GF-D8 (cell line): ENCODE results near the gene PIANP.

Experiments used
- DNase-seq: peaks from one replicate; lab custom pipeline; 2025; lab: John Stamatoyannopoulos, UW

The PIANP gene

DNA sequence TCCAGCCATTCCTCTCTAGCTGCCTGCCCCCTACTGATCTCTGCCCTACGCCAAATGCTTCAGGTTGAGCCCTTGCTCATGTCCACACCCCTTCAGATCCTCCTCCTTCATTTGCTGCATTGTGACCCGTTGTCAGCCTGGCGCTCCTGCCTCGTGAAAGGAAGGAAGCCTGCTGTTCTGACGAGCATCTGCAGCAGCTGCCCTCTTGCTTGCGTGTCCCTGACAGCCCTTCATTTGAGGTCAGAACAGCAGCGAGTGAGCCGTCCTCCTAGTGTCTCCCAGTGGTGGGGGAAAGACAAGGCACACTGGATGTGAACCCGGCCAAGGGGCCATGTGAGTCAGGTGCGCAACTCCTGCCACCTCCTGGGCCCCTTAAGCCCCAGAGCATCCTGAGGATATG is 3.0 kb upstream of the PIANP start:
- no peak for DNase-seq

DNA sequence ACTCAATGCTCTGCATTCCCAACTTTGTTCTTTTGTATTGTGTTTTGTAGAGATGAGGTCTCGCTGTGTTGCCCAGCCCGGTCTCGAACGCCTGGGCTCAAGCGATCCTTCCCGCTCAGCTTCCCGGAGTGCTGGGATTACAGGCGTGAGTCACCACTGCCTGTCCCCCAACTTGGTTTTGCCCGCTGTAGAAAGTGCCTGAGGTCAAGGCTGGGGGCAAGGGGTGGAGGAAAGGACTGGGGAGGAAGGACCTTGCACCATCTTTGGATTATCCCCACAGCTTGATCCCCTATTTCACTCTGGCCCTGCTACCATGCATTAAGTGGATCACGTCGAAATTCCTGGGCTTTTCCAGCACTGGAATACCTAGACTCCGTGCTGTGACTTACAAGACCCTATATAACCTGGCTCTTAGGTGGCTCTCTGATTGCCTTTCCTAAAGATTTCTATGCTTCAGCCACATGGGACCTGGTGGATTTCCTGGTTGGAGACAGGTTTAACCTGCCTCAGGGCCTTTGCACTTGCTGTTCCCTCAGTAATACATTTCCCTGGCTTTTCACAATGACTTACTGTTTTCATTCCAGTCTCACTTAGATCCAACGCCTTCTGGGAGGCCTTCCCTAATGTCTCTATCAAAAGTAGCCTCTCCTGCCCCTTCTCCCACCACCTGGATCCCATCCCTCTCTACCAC is 608 bp upstream of the PIANP start:
- no peak for DNase-seq

DNA sequence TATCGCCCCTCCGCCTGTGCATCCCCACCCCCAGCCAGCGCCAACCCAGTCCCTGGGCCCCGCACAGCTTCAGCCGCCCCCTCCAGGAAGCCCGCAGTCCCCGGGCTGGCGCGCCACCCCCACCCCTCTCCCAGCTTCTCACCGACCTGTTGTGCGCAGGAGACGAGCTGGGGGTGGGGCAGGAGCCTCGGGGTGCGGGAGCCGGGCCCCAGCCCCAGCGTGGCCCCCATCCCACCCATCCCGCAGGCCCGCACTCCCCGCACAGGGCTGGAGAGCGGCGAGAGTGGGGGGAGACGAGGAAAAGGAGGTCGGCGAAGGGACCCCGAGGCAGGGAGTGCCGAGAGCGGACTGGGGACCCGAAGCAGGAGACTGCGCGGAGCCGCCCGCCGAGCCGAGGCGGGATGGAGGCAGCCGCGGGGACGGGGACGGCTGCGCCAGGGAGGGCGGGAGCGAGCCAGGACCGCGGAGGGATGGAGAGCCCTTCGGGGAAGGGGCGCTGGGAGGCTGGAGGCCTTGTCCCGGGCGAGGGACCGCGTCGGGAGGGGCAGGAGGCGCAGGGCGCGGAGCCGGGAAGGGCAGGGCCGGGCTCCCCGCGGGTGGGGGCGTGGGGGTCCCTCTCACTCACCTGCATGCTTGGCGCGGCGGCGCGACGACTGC is 498 bp downstream of the PIANP start:
- no peak for DNase-seq

DNA sequence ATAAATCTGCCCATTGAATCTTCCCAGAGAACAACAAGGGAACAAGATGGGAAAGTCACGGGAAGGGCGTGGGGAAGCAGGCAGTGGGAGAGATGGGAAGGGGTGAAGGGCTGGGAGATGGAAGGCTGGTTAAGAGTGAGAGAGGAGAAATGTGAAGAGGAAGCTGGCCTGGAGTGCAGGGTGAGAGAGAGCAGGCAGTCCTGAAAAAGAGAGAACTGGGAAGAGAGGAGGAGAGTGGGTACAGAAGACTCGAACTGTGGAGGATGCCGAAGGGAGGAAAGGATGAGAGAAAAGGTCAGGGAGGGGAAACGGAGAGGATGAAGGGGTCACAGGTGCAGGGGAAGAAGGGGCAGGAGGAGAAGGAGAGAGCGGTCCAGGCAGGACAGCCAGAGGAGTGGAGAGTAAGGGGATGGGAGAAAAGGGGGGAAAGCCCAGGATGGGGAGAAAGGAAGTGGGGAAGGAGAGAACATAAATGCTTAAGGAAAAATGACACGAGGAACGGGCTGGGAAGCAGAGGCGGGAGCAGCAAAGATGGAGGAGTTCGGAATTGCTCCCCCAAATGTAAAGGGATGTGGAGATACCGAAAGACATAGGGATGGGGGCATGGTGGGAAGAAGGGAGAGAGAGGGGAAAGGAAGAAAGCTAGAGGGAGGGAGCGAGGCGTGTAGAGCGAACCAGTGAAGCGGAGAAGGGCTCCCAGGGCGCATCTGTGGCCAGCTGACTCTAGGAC is 1.2 kb downstream of the PIANP start:
- no peak for DNase-seq

DNA sequence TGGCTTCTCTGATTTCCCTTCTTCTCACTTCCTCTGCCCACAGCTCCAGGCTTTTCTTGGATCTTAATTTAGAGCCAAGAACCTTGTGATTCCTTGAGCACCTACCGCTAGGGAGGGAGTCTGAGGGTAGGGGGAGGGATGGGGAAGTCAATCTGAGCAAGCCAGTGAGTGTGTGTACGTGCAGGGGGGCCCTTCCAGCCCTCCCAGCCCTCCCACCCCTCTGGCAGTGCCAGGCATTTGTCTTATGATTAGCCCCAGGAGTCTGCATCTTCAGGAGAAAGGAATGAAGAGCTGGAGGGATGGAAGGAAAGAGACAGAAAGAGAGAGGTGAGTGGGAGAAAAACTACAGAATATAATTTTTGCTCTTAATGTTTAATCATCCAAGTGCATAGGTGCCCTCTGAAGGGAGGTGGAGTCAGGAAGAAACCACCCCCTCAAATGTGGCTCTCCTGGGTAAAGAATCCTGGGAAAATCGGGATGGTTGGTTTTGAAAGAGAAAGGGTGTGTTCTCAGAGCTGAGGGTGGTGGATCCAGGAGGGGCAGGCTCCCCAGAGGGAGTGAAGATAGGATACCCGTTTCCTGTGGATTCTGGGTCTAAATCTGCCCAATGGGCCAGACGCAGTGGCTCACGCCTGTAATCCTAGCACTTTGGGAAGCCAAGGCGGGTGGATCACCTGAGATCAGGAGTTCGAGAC is 2.1 kb downstream of the PIANP start:
- no peak for DNase-seq

DNA sequence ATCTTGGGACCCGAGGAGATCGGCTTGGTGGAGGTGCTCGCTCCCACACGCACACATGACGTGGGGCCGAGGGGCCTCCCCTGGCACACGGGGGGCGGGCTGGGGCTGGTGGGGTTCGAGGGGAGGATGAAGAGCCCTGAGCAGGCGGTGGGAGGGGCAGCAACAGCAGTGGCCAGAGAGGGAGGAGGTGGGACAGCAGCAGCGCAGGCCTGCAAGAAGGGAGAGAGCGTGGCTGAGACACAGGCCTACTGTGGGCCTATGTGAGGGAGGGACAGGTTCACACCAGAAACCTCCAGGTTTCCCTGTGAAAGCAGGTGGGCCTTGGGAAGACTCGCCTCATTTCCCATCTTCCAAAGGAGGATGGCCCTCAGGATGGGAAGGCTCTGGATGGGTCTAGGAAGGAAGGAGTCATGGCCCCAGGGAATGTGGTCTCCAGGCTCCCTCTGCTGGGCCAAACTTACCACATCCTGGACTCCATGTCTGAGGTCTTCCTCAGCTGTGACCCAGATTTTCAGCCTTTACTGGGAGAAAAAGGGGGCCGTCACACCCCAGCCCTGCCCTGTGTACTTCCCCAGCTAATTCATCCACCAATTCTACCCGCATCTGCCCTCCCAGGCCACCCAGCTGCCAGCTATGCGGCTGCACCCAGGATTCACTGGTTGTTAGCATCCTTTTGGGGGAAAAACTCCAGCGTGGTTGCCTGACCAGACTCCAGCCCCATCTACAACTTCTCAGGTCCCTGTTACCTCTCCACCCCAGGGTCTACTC is 2.8 kb downstream of the PIANP start:
- no peak for DNase-seq

DNA sequence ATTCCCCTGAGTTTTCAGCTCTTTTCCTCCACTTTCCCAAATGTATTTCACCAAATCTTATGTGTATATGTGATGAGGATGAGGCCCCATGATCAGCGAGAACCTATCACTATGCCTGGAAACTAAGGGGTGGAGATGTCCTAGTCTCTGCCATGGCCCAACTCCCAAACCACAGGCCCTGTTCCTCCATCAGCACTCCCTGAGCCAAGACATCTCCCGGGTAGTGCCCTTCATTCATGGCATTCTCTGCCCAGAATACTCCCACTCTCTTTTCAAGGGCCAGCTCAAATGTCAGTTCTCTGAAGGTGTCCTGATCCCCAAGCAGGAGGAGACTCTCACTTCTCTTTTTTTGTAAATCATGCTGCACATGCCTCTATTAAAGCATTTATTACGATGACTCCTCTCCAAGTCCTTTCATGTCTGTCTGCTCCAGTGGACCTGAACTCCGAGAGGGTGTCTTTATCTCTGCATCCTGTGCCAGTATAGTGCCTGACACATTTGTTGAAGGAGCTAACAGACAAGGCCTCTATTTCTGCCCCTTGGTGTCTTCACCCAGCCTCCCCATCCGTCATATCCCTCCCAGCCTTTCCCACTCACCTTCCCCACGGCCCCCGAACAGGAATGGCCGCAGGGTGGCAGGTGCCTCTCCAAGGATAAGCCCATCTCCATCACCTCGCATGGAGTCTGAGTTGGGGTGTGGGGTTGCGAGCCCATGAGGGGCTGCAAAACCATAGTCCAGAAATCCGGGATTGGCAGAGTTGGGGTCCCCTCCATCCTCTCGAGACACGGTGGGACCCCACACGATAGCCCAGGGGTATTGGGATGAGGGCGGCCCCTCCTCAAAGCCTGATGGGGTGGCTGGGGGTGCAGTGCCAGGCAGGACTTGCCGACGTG is 3.7 kb downstream of the PIANP start:
- no peak for DNase-seq

DNA sequence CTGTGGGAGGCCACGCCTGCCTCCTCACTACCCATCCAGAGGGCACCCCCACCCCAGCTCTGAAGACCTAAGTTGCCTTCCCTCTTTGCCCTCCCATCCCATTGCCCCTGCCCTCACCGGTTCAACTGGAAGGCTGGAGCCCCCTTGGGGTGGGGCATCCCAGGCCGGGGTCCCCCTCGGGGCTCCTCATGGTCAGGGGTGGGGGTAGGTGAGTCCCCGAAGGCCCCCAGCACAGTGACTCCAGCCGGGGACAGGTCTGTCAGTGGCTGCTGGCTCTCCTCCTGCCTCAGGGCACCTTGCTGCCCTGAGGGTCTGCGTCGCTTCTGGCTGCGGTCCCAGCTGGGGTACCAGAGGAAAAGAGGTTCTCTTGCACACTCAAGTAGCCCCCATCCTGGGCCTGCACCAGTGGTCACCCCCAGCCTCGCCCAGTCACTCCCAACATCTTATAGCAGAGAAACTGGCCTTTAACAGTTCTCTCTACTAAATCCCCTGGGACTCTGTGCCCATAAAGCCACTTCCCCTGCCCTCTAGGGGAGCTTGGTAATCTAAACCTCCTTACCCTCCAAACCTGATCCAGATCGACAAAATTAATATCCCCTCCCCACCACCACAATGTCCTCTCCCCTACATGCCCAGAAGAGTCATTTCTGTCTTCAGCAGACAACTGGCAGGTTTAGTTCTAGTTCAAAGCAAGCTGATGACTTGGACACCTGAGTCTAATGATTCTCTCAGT is 5.1 kb downstream of the PIANP start:
- peak; percentile 11 for DNase-seq

DNA sequence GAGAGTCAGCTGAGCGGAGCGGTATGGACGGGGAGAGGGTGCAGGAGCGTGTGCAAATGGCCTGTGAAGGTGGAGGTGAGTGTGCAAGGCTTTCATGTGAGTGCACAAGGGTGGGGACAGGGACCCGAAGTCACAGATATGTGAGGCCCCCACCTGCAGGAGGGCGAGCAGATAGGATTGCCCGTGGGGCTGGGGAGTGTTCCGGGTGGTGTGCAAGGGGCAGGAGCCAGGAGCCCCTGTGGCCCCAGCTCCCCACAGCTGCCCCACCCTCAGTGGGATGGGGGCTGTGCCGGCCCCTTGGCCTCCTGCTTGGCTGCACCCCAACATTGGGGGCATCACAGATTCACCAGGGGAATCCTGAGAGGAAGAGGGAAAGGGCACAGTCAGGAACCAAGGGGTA is 5.9 kb downstream of the PIANP start:
- DNase-seq: no peak

DNA sequence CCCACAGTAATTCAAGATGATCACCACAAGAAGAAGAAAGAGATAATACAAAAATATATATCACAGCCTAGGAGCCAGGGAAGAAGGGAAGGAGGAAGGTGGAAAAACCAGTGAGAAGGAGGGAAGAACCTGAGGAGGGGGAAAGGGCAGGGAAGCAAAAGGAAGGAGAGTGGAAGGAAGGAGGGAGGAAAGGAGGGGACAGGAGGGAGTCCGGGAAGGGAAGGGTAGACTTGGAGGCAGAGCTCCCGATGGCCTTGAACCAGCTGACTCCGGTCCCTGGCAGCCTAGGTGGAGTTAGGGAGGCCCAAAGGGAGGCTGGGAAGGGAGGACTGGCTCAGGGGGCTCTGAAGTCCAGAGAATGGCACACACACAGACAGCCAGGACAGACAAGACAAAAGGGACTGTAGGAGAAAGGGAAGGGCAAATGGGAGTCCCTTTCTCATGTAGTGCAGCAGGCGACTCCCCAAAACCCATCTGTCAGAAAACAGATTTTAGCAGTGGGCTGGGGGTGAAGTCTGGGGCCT is 6.7 kb downstream of the PIANP start:
- DNase-seq: no peak

DNA sequence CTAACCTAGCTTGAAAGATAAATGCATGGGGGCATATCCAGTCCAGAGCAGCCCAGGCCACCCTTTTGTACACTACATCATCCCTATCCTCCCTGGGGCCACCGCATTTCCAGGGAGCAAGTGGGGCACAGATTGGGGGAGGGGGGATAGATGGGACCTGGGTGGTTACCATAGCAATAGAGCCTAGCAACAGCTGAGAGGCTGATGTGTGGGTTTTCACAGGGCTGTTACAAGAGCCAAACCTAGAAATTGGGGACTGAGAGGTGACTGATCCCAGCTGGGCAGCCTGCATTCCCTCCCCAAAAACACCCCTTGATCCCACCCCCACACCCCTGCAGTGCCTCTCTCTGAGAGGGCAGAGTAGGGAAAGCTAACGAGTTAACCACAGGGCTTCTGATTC is 7.7 kb downstream of the PIANP start:
- no peak for DNase-seq

DNA sequence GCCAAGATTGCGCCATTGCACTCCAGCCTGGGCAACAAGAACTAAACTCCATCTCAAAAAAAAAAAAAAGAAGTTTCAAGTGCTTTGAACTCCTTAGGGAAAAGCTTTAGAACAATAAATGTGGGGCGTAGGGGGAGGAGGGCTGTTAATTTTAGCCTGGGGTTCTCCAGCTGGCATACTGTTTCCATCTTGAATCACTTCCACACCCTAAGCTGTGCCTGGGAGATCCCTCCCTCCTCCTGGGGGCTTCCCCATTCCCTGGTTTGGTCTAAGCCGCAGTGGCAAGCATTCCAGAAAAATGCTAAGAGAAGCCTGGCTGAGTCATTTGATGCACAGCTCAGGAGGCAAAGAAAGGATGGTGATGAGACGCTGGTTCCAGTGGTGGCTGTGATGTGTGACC is 9.1 kb downstream of the PIANP start:
- DNase-seq: no peak

DNA sequence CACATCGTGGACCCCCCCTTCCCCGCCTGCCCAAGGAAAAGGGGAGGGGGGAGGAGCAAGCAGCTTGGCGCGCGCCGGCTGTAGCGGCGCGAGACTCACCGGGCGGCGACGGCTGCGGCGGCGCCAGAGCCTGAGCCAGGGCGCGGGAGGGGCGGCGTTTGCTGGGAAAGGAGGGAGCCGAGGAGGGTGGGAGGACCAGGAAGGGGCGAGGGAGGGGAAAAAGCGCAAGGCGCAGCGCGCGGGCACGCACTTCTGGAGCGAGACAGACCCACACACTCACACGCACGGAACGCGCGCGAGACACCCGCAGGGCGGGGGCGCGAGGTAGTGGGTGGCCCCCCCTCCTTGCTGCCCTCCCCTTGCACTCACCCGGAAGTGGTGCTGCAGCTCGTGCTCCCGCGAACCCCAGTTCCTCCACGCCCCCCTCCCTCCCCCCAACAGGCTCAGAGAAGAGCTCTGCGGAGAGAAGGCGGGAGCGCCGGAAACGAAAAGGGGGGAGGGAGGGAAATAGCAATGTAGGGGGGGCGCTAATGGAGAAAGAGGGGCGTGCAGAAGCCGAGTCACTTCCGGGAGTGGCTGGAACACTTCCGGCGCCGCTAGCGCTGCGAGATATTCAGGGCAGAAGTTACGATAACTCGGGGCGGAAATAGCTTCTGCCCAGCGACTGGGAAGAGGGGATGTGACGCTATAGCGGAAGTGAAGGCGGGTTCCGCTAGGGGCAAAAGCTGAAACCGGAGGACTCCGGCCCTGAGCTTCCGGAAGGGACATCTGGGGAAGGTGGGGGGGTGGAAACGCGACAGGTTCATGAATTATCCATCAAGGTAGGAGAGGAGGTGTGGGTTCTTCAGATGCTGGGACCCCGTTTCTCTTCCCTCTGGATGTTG is 11.4 kb downstream of the PIANP start, which contains the start of gene ZNF384:
Gene ZNF384 (minus strand): TSS at position 377 of the 884 bp plus-strand sequence. CDS start 9,855 bp downstream, outside the sequence.
- peak; percentile 98 for DNase-seq

DNA sequence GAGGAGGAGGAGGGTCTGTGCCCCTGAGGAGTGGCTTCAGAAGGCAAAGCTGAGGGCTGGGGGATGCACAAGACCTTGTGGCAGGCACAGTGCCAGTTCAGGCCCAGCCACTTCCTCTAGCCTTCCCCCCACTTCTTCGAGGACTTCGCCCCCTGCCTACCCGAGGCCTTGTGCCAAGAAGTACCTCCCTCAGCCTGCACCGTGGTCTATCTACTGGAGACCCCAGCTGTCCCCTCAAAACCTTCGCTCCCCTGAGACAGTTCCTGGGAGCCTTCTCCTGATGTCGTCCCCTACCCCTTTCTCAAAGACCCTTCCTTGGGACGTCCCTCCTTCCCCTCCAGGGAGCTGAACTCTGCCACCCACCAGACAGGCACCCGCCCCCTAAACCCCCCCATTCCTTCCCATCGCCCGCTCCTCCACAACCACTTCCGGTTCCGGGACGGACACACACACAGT is 12.0 kb downstream of the PIANP start:
- peak; percentile 62 for DNase-seq

DNA sequence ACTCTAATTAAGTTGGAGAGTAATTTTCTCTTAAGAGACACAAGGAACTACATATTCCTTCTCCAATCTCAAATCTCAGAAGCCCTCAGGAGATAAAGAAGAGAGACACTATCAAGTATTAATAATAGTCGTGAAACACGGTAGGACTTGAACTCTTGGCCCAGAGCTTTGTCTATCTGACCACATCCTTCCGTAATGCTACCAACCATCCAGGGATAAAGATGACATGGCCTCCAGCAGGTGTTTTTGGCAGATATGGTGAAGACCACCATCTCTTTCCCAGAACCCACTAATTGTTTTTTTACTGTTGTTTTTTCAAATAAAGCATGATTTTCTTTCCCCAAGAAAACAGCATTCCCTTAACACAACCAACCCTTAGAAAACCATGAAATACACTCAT is 14.8 kb downstream of the PIANP start:
- DNase-seq: no peak

DNA sequence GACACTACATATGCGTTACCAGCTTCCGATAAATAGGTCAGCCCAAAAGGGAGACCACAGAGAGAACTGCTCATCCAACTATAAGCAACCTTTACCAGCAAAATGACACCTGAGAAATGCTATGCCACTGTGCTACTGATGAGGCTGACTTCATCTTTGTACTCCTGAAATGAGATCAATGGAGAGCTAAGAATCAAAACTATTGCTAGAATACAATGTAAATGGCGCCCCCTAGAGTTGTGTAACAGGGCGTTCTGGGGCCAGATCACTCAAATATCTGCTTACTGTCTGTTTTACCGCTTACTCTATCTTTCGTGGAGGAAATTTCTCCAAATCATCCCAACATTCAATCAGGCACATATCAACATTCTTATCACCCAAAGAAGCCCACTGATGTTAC is 16.0 kb downstream of the PIANP start:
- DNase-seq: no peak

DNA sequence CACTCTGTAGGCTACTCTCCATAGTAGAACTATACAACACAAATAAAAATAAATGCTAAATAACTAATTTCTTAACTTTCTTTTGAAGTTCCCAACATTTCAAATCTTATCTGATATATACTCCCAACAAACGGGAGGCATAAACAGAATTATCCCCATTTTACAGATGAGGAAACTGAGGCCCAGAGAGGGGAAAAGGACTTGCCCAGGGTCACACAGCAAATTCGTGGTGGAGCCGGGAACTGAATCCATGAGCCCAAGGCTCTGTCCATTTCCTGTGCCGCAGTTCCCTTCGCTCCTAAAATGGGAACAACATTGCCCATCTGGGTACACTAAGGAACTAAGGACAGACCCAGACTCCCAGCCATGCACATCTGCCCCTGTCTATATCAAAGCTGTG is 23.7 kb downstream of the PIANP start:
- DNase-seq: no peak

DNA sequence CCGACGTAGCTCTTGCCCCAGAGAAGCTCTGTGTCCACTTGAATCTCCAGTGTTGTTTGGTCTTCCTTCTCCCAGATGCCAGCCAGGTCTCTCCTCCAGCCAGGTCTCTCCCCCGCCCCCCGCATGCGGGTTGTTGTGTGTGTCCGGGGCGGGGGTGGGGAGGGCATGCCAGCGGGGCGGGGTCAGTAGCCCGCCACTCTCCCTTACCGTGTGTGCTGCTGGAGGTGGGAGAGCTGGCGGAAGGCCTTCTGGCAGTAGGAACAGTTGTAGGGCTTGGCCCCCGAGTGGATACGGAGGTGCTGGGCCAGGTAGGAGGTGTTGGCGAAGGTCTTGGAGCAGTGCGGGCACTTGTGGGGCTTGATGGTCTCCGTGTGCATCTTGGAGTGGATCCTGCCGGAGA is 28.5 kb downstream of the PIANP start:
- DNase-seq: no peak
